Mesenteric fat pad (tissue), 1 donor: ENCODE measurements around the gene CACNB4. TPM values are rescaled to one million over a fixed set of nuclear protein-coding genes. Genes with fewer than 3 reads are reported as not detected.
"Not testable (repeated sequence)": the region's sequence is repeated elsewhere in the genome, so short reads cannot be mapped to it uniquely, and the experiment has no call there.

Experiments
- DNase-seq: peaks from one replicate; pipeline ENCODE4 v3.0.0-alpha.2; 2020; ENCODE audit warnings: low spot score
- long read RNA-seq: library from polyadenylated mRNA; unstranded; transcript quantifications from one replicate; pipeline ENCODE4 v2.0.0, GENCODE V29; 2020
- total RNA-seq: library from RNA; stranded (reverse); fragmentation: NEBNext Ultra II Directional; extraction: Animal tissue kit (Norgen Biotek cat#: 25700); gene quantifications from one replicate; pipeline ENCODE4 v1.2.1, GENCODE V29; 2021
- donor health status: DM: yes; HTN: yes; CAD: no.

Gene CACNB4
- total RNA-seq: 1.7 TPM
- long read RNA-seq, partial matches to known transcripts: 1 of 1 reads
- long read RNA-seq, other reads (novel, unspliced or antisense): 0 of 1 reads

GRCh38 chr2:152098496-152099366 lies at the start of gene CACNB4:
Gene CACNB4, minus strand, starts transcription at chr2:152099044.
- no peak for DNase-seq

- DNase-seq: no peak
These were observed 35.8 kb upstream of the CACNB4 start for GRCh38 chr2:152134488-152135280.

- no peak for DNase-seq
These were observed 33.5 kb upstream of the CACNB4 start for GRCh38 chr2:152132306-152132705.

GRCh38 chr2:152127628-152128027 lies 28.8 kb upstream of the CACNB4 start:
- no peak for DNase-seq

- DNase-seq: no peak
These were observed 27.8 kb upstream of the CACNB4 start for GRCh38 chr2:152126664-152127063.

- no peak for DNase-seq
These were observed 23.3 kb upstream of the CACNB4 start for GRCh38 chr2:152122161-152122560.

- DNase-seq: no peak
These were observed 21.6 kb upstream of the CACNB4 start for GRCh38 chr2:152120430-152120829.

GRCh38 chr2:152115952-152116351 lies 17.1 kb upstream of the CACNB4 start:
- no peak for DNase-seq

- DNase-seq: no peak
These were observed 15.5 kb upstream of the CACNB4 start for GRCh38 chr2:152114366-152114765.

GRCh38 chr2:152107140-152107539 lies 8.3 kb upstream of the CACNB4 start:
- DNase-seq: not testable (repeated sequence)

- DNase-seq: no peak
These were observed 7.6 kb upstream of the CACNB4 start for GRCh38 chr2:152106464-152106863.

GRCh38 chr2:152103271-152103670 lies 4.4 kb upstream of the CACNB4 start:
- DNase-seq: no peak

GRCh38 chr2:152100961-152101360 lies 2.1 kb upstream of the CACNB4 start:
- no peak for DNase-seq

GRCh38 chr2:152099367-152100050 lies 665 bp upstream of the CACNB4 start:
- no peak for DNase-seq

- no peak for DNase-seq
These were observed 896 bp downstream of the CACNB4 start for GRCh38 chr2:152097801-152098495.

GRCh38 chr2:152097290-152097800 lies 1.5 kb downstream of the CACNB4 start:
- DNase-seq: no peak

GRCh38 chr2:152095146-152095545 lies 3.7 kb downstream of the CACNB4 start:
- DNase-seq: no peak

- no peak for DNase-seq
These were observed 4.8 kb downstream of the CACNB4 start for GRCh38 chr2:152094014-152094413.

- no peak for DNase-seq
These were observed 5.4 kb downstream of the CACNB4 start for GRCh38 chr2:152093464-152093863.

- no peak for DNase-seq
These were observed 6.7 kb downstream of the CACNB4 start for GRCh38 chr2:152092095-152092494.

GRCh38 chr2:152090726-152091125 lies 8.1 kb downstream of the CACNB4 start:
- DNase-seq: not testable (repeated sequence)
